DND-41 (cell line): ENCODE results near the gene MVB12B.

Experiments
- CTCF ChIP-seq: IDR thresholded peaks from 2 replicates; pipeline ENCODE4 v1.5.1; 2012; ENCODE audit warnings: borderline replicate concordance, low read length, moderate library complexity, mild to moderate bottlenecking; ENCODE audit not compliant: poor library complexity, severe bottlenecking; ENCODE audit errors: extremely low read depth
- EZH2 ChIP-seq: IDR thresholded peaks from 3 replicates; pipeline ENCODE4 v1.6.1; 2012; ENCODE audit warnings: borderline replicate concordance, low read depth, mild to moderate bottlenecking, moderate library complexity, low read length, inconsistent platforms; ENCODE audit not compliant: severe bottlenecking

- TF ChIP-seq CTCF (no peak), EZH2 (no peak)
These were observed 84.8 kb downstream of the MVB12B start for GRCh38 chr9:126411225-126411947.
